Activated CD8-positive, alpha-beta memory T cell treated with anti-CD3 and anti-CD28 coated beads for 48 hours (primary cell): ENCODE results near the gene AP4M1.

ENCODE experiments used
- DNase-seq, 3 experiments: peaks; one replicate each; pipeline ENCODE4 v3.0.0-alpha.2; 2020; ENCODE audit warnings: low read depth in 2 of 3, low spot score in 2 of 3

Gene AP4M1

GRCh38 chr7:100107125-100107737 lies 5.8 kb downstream of the AP4M1 start:
- no peak for DNase-seq

- DNase-seq = no peak
Observed at GRCh38 chr7:100107890-100108289, 6.4 kb downstream of the AP4M1 start.

- no peak for DNase-seq
Observed at GRCh38 chr7:100109521-100110163, 8.2 kb downstream of the AP4M1 start.

- no peak for DNase-seq
Observed at GRCh38 chr7:100111156-100111555, 9.7 kb downstream of the AP4M1 start.

GRCh38 chr7:100111914-100112313 lies 10.5 kb downstream of the AP4M1 start:
- DNase-seq = no peak

- no peak for DNase-seq
Observed at GRCh38 chr7:100115026-100115425, 13.6 kb downstream of the AP4M1 start.

GRCh38 chr7:100118388-100119071 lies 17.1 kb downstream of the AP4M1 start:
- no peak for DNase-seq

GRCh38 chr7:100119072-100119969 lies 17.9 kb downstream of the AP4M1 start, which contains the start of the genes CNPY4 and TAF6:
Gene CNPY4, plus strand, starts transcription at chr7:100119634. Its CDS starts 111 bp downstream, at chr7:100119745.
Gene TAF6, minus strand, starts transcription at chr7:100119358. Its CDS starts 5,149 bp downstream, at chr7:100114209.
- peak; percentile 85 to 88 (median 87) for DNase-seq

GRCh38 chr7:100119970-100120732 lies 18.7 kb downstream of the AP4M1 start:
- peak; percentile 40 to 43 (median 42) for DNase-seq

GRCh38 chr7:100120733-100121036 lies 19.2 kb downstream of the AP4M1 start:
- DNase-seq = no peak

- DNase-seq = no peak
Observed at GRCh38 chr7:100122067-100122466, 20.6 kb downstream of the AP4M1 start.

GRCh38 chr7:100122568-100122967 lies 21.1 kb downstream of the AP4M1 start:
- no peak for DNase-seq

GRCh38 chr7:100124301-100125230 lies 23.1 kb downstream of the AP4M1 start:
- no peak for DNase-seq

GRCh38 chr7:100126239-100126930 lies 24.9 kb downstream of the AP4M1 start:
- DNase-seq = no peak

- DNase-seq = peak; percentile 78 to 92 (median 85)
Observed at GRCh38 chr7:100126931-100127865, 25.8 kb downstream of the AP4M1 start, which contains the start of gene MBLAC1. Gene MBLAC1, plus strand, starts transcription at chr7:100126967. Its CDS starts 429 bp downstream, at chr7:100127396.

GRCh38 chr7:100127866-100128636 lies 26.6 kb downstream of the AP4M1 start:
- DNase-seq = no peak

GRCh38 chr7:100128637-100128963 lies 27.2 kb downstream of the AP4M1 start:
- DNase-seq = no peak
